ENCODE data around the gene ALOX12B.
"Not testable (repeated sequence)": the region's sequence is repeated elsewhere in the genome, so short reads cannot be mapped to it uniquely, and the experiment has no call there.

The ALOX12B gene

DNA sequence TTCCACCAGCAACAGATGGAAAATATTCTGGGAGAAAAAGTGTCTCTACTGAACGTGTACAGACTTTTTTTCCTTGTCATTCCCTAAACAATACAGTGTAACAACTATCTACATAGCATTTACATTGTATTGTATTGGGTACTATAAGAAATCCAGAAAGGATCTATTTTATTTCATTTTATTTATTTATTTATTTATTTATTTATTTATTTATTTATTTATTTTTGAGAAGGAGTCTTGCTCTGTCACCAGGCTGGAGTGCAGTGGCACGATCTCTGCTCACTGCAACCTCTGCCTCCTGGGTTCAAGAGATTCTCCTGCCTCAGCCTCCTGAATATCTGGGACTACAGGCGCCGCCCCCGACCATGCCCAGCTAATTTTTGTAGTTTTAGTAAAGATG is 9.6 kb downstream of the ALOX12B start:
- H3K4ac ChIP-seq (ENCODE audit: low read depth, low read length); H3K4me2 ChIP-seq (ENCODE audit: low read length); DNase-seq; H3K79me2 ChIP-seq (ENCODE audit: control insufficient read depth, insufficient read depth, low read length); H4K5ac ChIP-seq (ENCODE audit: low read length); H2BK15ac ChIP-seq (replicated peaks; ENCODE audit: low read depth); H3K36me3 ChIP-seq (ENCODE audit: control insufficient read depth, insufficient read depth, low read length); H2BK120ac ChIP-seq (ENCODE audit: low read depth, low read length); H3K9ac ChIP-seq (ENCODE audit: low read length); H3K27ac ChIP-seq (ENCODE audit: low read depth, low read length); H3K23ac ChIP-seq (ENCODE audit: low read length); H4K8ac ChIP-seq (ENCODE audit: low read depth, low read length); H3K4me1 ChIP-seq (ENCODE audit: control insufficient read depth, low read depth, low read length); H3K18ac ChIP-seq (ENCODE audit: low read length); H3K4me3 ChIP-seq (ENCODE audit: low read length); H2BK5ac ChIP-seq (ENCODE audit: low read length); H2AK5ac ChIP-seq (ENCODE audit: low read length); H3K79me1 ChIP-seq (ENCODE audit: low read length); H3K56ac ChIP-seq (ENCODE audit: low read length): not testable (repeated sequence)
- peaks cover 27% of the 10 kb centered on the region for H3K27me3 ChIP-seq (ENCODE audit: insufficient read depth, low read length, poor library complexity)
- no CpG with 5 or more reads among the region's 5 CpGs for WGBS (ENCODE audit: extremely low coverage, insufficient coverage, low lambda C conversion rate)

GRCh38 chr17:8076502-8077266 is 10.8 kb downstream of the ALOX12B start:
- no peak overlapping the region for H3K56ac ChIP-seq (ENCODE audit: low read length)
- H3K27ac ChIP-seq (ENCODE audit: low read depth, low read length), result no peak overlapping the region
- H4K8ac ChIP-seq (ENCODE audit: low read depth, low read length), result no peak overlapping the region
- H3K18ac ChIP-seq (ENCODE audit: low read length), result no peak overlapping the region
- H4K5ac ChIP-seq (ENCODE audit: low read length), result no peak overlapping the region
- H3K4ac ChIP-seq (ENCODE audit: low read depth, low read length), result no peak overlapping the region
- no peak overlapping the region for H2BK15ac ChIP-seq (replicated peaks; ENCODE audit: low read depth)
- H3K36me3 ChIP-seq (ENCODE audit: control insufficient read depth, insufficient read depth, low read length), result no peaks in the 10 kb centered on the region
- no peak overlapping the region for H3K4me3 ChIP-seq (ENCODE audit: low read length)
- peaks cover 40% of the 10 kb centered on the region for H3K27me3 ChIP-seq (ENCODE audit: insufficient read depth, low read length, poor library complexity)
- no peak overlapping the region for H2BK5ac ChIP-seq (ENCODE audit: low read length)
- H3K79me1 ChIP-seq (ENCODE audit: low read length), result no peaks in the 10 kb centered on the region
- no peak overlapping the region for H3K4me2 ChIP-seq (ENCODE audit: low read length)
- H3K79me2 ChIP-seq (ENCODE audit: control insufficient read depth, insufficient read depth, low read length), result no peaks in the 10 kb centered on the region
- no peak for DNase-seq
- no peak overlapping the region for H2BK120ac ChIP-seq (ENCODE audit: low read depth, low read length)
- H3K23ac ChIP-seq (ENCODE audit: low read length), result no peak overlapping the region
- H3K4me1 ChIP-seq (ENCODE audit: control insufficient read depth, low read depth, low read length), result peaks cover 3% of the 10 kb centered on the region
- no peak overlapping the region for H3K9ac ChIP-seq (ENCODE audit: low read length)
- no peak overlapping the region for H2AK5ac ChIP-seq (ENCODE audit: low read length)
- no CpG with 5 or more reads among the region's 13 CpGs for WGBS (ENCODE audit: extremely low coverage, insufficient coverage, low lambda C conversion rate)

DNA sequence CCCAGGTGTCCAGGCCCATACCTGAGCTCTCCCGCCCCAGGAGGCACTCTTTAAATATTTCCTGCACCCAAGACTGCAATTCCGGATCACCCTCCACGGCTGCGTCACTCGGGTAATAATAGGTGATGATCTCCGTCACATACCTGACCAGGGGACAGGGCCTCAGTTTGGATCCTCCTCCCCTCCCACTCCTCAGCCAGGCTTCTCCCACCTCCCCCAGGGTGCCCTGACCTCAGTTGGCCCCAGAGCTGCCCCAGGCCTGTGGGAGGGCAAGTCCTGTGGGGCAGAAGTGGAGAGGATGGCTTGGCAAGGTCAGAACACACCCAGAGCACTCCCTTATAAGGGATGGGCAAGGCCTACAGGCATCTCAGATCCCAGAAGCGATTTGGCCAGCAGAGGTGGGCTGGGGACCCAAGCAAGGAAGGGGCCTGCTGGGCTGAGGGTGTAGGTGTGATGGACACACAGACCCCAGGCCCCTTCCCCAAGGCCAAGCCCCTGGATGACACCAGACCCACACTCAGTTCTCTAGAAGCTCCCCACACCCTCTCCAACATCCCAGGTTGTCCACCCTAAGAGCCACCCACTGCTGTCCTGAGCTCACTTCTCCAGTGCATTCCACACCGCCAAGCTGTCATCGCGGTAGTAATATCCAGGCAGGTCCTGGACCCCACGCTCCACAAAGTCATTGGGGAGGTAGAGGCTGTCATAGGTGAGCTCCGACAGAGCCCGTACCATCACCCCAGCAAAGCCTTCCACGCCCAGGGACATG is 11.8 kb downstream of the ALOX12B start:
- Histone ChIP-seq H4K8ac (ENCODE audit: low read depth, low read length) (no peak overlapping the region), H4K5ac (ENCODE audit: low read length) (no peak overlapping the region), H3K79me1 (ENCODE audit: low read length) (no peaks in the 10 kb centered on the region), H3K36me3 (ENCODE audit: control insufficient read depth, insufficient read depth, low read length) (no peaks in the 10 kb centered on the region), H3K56ac (ENCODE audit: low read length) (no peak overlapping the region), H2BK15ac (replicated peaks; ENCODE audit: low read depth) (no peak overlapping the region), H3K4me1 (ENCODE audit: control insufficient read depth, low read depth, low read length) (peaks cover 3% of the 10 kb centered on the region), H3K27ac (ENCODE audit: low read depth, low read length) (no peak overlapping the region), H3K27me3 (ENCODE audit: insufficient read depth, low read length, poor library complexity) (peaks cover 43% of the 10 kb centered on the region), H3K79me2 (ENCODE audit: control insufficient read depth, insufficient read depth, low read length) (no peaks in the 10 kb centered on the region), H3K23ac (ENCODE audit: low read length) (no peak overlapping the region), H3K9ac (ENCODE audit: low read length) (no peak overlapping the region), H3K4ac (ENCODE audit: low read depth, low read length) (no peak overlapping the region), H3K18ac (ENCODE audit: low read length) (no peak overlapping the region), H3K4me3 (ENCODE audit: low read length) (no peak overlapping the region), H2AK5ac (ENCODE audit: low read length) (no peak overlapping the region), H2BK5ac (ENCODE audit: low read length) (no peak overlapping the region), H2BK120ac (ENCODE audit: low read depth, low read length) (no peak overlapping the region), H3K4me2 (ENCODE audit: low read length) (no peak overlapping the region)
- WGBS (ENCODE audit: extremely low coverage, insufficient coverage, low lambda C conversion rate), result no CpG with 5 or more reads among the region's 14 CpGs
- DNase-seq, result no peak

GRCh38 chr17:8075081-8075480 is 12.4 kb downstream of the ALOX12B start:
- H3K36me3 ChIP-seq (ENCODE audit: control insufficient read depth, insufficient read depth, low read length), result no peaks in the 10 kb centered on the region
- no peak overlapping the region for H2AK5ac ChIP-seq (ENCODE audit: low read length)
- no peak for DNase-seq
- H3K4ac ChIP-seq (ENCODE audit: low read depth, low read length), result no peak overlapping the region
- no peak overlapping the region for H3K23ac ChIP-seq (ENCODE audit: low read length)
- H3K9ac ChIP-seq (ENCODE audit: low read length), result no peak overlapping the region
- H2BK15ac ChIP-seq (replicated peaks; ENCODE audit: low read depth), result no peak overlapping the region
- H3K18ac ChIP-seq (ENCODE audit: low read length), result no peak overlapping the region
- H4K8ac ChIP-seq (ENCODE audit: low read depth, low read length), result no peak overlapping the region
- H3K27me3 ChIP-seq (ENCODE audit: insufficient read depth, low read length, poor library complexity), result peaks cover 41% of the 10 kb centered on the region
- H3K79me1 ChIP-seq (ENCODE audit: low read length), result no peaks in the 10 kb centered on the region
- H3K4me1 ChIP-seq (ENCODE audit: control insufficient read depth, low read depth, low read length), result peaks cover 3% of the 10 kb centered on the region
- H3K56ac ChIP-seq (ENCODE audit: low read length), result no peak overlapping the region
- no peak overlapping the region for H3K27ac ChIP-seq (ENCODE audit: low read depth, low read length)
- no peak overlapping the region for H2BK5ac ChIP-seq (ENCODE audit: low read length)
- no peak overlapping the region for H3K4me3 ChIP-seq (ENCODE audit: low read length)
- H3K79me2 ChIP-seq (ENCODE audit: control insufficient read depth, insufficient read depth, low read length), result no peaks in the 10 kb centered on the region
- no peak overlapping the region for H2BK120ac ChIP-seq (ENCODE audit: low read depth, low read length)
- WGBS (ENCODE audit: extremely low coverage, insufficient coverage, low lambda C conversion rate), result no CpG with 5 or more reads among the region's 3 CpGs
- H3K4me2 ChIP-seq (ENCODE audit: low read length), result no peak overlapping the region
- no peak overlapping the region for H4K5ac ChIP-seq (ENCODE audit: low read length)

GRCh38 chr17:8074554-8074953 is 13.0 kb downstream of the ALOX12B start:
- DNase-seq, result no peak
- Histone ChIP-seq H2AK5ac (ENCODE audit: low read length) (no peak overlapping the region), H3K23ac (ENCODE audit: low read length) (no peak overlapping the region)

More at GRCh38 chr17:8074554-8074953, 13.0 kb downstream of the ALOX12B start:
- Histone ChIP-seq H3K9ac (ENCODE audit: low read length) (no peak overlapping the region), H3K4me1 (ENCODE audit: control insufficient read depth, low read depth, low read length) (peaks cover 3% of the 10 kb centered on the region), H3K27ac (ENCODE audit: low read depth, low read length) (no peak overlapping the region), H3K4me3 (ENCODE audit: low read length) (no peak overlapping the region), H2BK120ac (ENCODE audit: low read depth, low read length) (no peak overlapping the region), H4K8ac (ENCODE audit: low read depth, low read length) (no peak overlapping the region), H3K4ac (ENCODE audit: low read depth, low read length) (no peak overlapping the region), H3K56ac (ENCODE audit: low read length) (no peak overlapping the region), H3K27me3 (ENCODE audit: insufficient read depth, low read length, poor library complexity) (peaks cover 41% of the 10 kb centered on the region), H3K79me1 (ENCODE audit: low read length) (no peaks in the 10 kb centered on the region), H3K36me3 (ENCODE audit: control insufficient read depth, insufficient read depth, low read length) (no peaks in the 10 kb centered on the region), H2BK15ac (replicated peaks; ENCODE audit: low read depth) (no peak overlapping the region), H4K5ac (ENCODE audit: low read length) (no peak overlapping the region), H3K18ac (ENCODE audit: low read length) (no peak overlapping the region), H3K79me2 (ENCODE audit: control insufficient read depth, insufficient read depth, low read length) (no peaks in the 10 kb centered on the region), H3K4me2 (ENCODE audit: low read length) (no peak overlapping the region), H2BK5ac (ENCODE audit: low read length) (no peak overlapping the region)
- WGBS (ENCODE audit: extremely low coverage, insufficient coverage, low lambda C conversion rate), result no CpG with 5 or more reads among the region's 7 CpGs

Data from mesendoderm (in vitro differentiated cells).